ENCODE results near the gene APOL6. TPM values are rescaled to one million over a fixed set of nuclear protein-coding genes. Genes with fewer than 3 reads are reported as not detected.

APOL6 gene
- total and polyA plus RNA-seq, 2 donors (not counting 3 experiments of a cell fraction or from before 2014, with no cell fraction given), result 0.33 to 3.0 TPM

- no peak overlapping the region for H3K4me2 ChIP-seq (ENCODE audit: insufficient read depth, low read length)
- H3K79me2 ChIP-seq (ENCODE audit: control insufficient read depth, insufficient read depth, low read length), result no peaks in the 10 kb centered on the region
- no TSS peak for BruUV-seq (replicated peaks)
- H4K20me1 ChIP-seq (replicated peaks; ENCODE audit: control insufficient read depth, extremely low read depth, insufficient read depth, low read length), result no peaks in the 10 kb centered on the region
- H3K27me3 ChIP-seq (ENCODE audit: control insufficient read depth in 2 of 2, insufficient read depth in 2 of 2, low read length in 2 of 2), result no peaks in the 10 kb centered on the region
- dilution Hi-C loops (cut with MboI; ENCODE audit: extremely low pct_ligation_motif_present, low sequenced_read_pairs) (no loop called here), intact Hi-C loops (cut with micrococcal nuclease) (no loop called here)
- no peak for TF ChIP-seq EZH2 (IDR thresholded peaks at IDR 0.05; ENCODE audit: borderline replicate concordance, low read depth, low read length, severe bottlenecking)
- no peak for TF ChIP-seq GATA2 (IDR thresholded peaks at IDR 0.05; ENCODE audit: insufficient read depth, insufficient read length, low read depth, low read length)
- no peak for TF ChIP-seq JUN (IDR thresholded peaks at IDR 0.05; ENCODE audit: borderline replicate concordance, insufficient read depth, insufficient read length, low read depth)
- TF ChIP-seq FOS (IDR thresholded peaks at IDR 0.05; ENCODE audit: borderline replicate concordance, insufficient read depth, low read length), result no peak
- TF ChIP-seq MAX (IDR thresholded peaks at IDR 0.05; ENCODE audit: insufficient read depth, insufficient read length), result no peak
- no peak for TF ChIP-seq MYC (IDR thresholded peaks at IDR 0.05; ENCODE audit: low read depth, low read length)
- TF ChIP-seq POLR2A (IDR thresholded peaks at IDR 0.05; ENCODE audit: low read depth, low read length), result no peak
- no peak for TF ChIP-seq CTCF (IDR thresholded peaks at IDR 0.05; ENCODE audit: extremely low read depth in 1 of 2, insufficient read depth in 1 of 2, low read depth in 1 of 2, low read length in 2 of 2)
- TF ChIP-seq POLR2AphosphoS5 (IDR thresholded peaks at IDR 0.05; ENCODE audit: insufficient read depth, low read depth, low read length), result no peak
- DNase-seq (ENCODE audit: low read depth, low spot score) (no peak), FAIRE-seq (no peak)
- no peak overlapping the region for H3K4me3 ChIP-seq (replicated peaks in 1 of 3; ENCODE audit: insufficient read depth in 1 of 3, low read depth in 1 of 3, low read length in 3 of 3)
- ChIA-PET POLR2A (no interaction called here), CTCF (no interaction called here)
- no peak overlapping the region for H3K27ac ChIP-seq (ENCODE audit: insufficient read depth, low read depth, low read length)
- no peaks in the 10 kb centered on the region for H3K36me3 ChIP-seq (ENCODE audit: control insufficient read depth in 2 of 2, extremely low read depth in 1 of 2, insufficient read depth in 2 of 2, low read length in 2 of 2)
- H2AFZ ChIP-seq (ENCODE audit: low read depth, low read length), result no peak overlapping the region
- peaks cover 5% of the 10 kb centered on the region for H3K4me1 ChIP-seq (ENCODE audit: control insufficient read depth, extremely low read depth, insufficient read depth, low read length)
- no peak overlapping the region for H3K9ac ChIP-seq (replicated peaks; ENCODE audit: extremely low read depth, insufficient read depth, low read length)
- no peaks in the 10 kb centered on the region for H3K9me1 ChIP-seq (replicated peaks; ENCODE audit: control insufficient read depth, extremely low read depth, insufficient read depth, low read length)
- no peaks in the 10 kb centered on the region for H3K9me3 ChIP-seq (replicated peaks; ENCODE audit: control insufficient read depth, insufficient read depth, low read length)
These were observed 60.7 kb downstream of the APOL6 start for GRCh38 chr22:35708917-35709316.
